ENCODE results near the gene CHRM2. TPM values are rescaled to one million over a fixed set of nuclear protein-coding genes. Genes with fewer than 3 reads are reported as not detected.

The CHRM2 gene
- total RNA-seq, 1 experiment from 2014 or later = not detected

GRCh38 chr7:136958016-136958415, 89.6 kb downstream of the CHRM2 start:
- Histone ChIP-seq H3K79me1 (ENCODE audit: insufficient read depth, low read depth, low read length, poor library complexity, severe bottlenecking) (no peaks in the 10 kb centered on the region), H3K23me2 (ENCODE audit: insufficient read length, low read depth, low read length, poor library complexity, severe bottlenecking) (no peaks in the 10 kb centered on the region), H3T11ph (ENCODE audit: low read length) (no peak overlapping the region), H2BK20ac (ENCODE audit: low read depth, low read length, poor library complexity, severe bottlenecking) (no peak overlapping the region), H2AK5ac (ENCODE audit: insufficient read length, low read length) (no peak overlapping the region), H2BK12ac (ENCODE audit: insufficient read length, low read depth, low read length) (no peak overlapping the region), H3K9me3 (ENCODE audit: control insufficient read depth, low read depth, low read length) (no peaks in the 10 kb centered on the region), H3K4me2 (ENCODE audit: insufficient read depth, insufficient read length, low read length) (no peak overlapping the region), H3K18ac (ENCODE audit: insufficient read length, low read depth, low read length) (no peak overlapping the region), H3K23ac (ENCODE audit: insufficient read length, low read depth, low read length) (no peak overlapping the region), H2BK15ac (ENCODE audit: low read depth, low read length) (no peak overlapping the region), H3K9ac (ENCODE audit: extremely low read depth, insufficient read length, low read length) (no peak overlapping the region), H3K56ac (ENCODE audit: insufficient read length, low read depth, low read length) (no peak overlapping the region), H4K5ac (ENCODE audit: insufficient read length, low read depth, low read length) (no peak overlapping the region), H3K27me3 (ENCODE audit: insufficient read depth, low read length) (no peaks in the 10 kb centered on the region), H3K4ac (ENCODE audit: low read depth, low read length) (no peak overlapping the region), H3K79me2 (ENCODE audit: insufficient read depth, low read length) (no peaks in the 10 kb centered on the region), H2BK5ac (ENCODE audit: insufficient read length, low read length) (no peak overlapping the region), H3K4me1 (ENCODE audit: insufficient read depth, low read length) (no peaks in the 10 kb centered on the region; the same call in 1 of the 2 replicates), H2AFZ (ENCODE audit: low read length) (no peak overlapping the region), H4K91ac (ENCODE audit: insufficient read length, low read depth, low read length) (no peak overlapping the region), H4K20me1 (ENCODE audit: control insufficient read depth, insufficient read depth, insufficient read length) (no peaks in the 10 kb centered on the region), H4K8ac (replicated peaks; ENCODE audit: insufficient read length, low read depth, low read length) (no peak overlapping the region), H3K27ac (ENCODE audit: insufficient read length, low read depth, low read length) (no peak overlapping the region), H3K14ac (ENCODE audit: insufficient read depth, low read length) (no peak overlapping the region), H2BK120ac (ENCODE audit: low read depth, low read length, poor library complexity, severe bottlenecking) (no peak overlapping the region)
- Mint-ChIP-seq H3K4me3 (no peak overlapping the region), H3K36me3 (ENCODE audit: insufficient read depth in 1 of 3, low read depth in 3 of 3) (no peaks in the 10 kb centered on the region), H3K27me3 (ENCODE audit: low read depth) (no peaks in the 10 kb centered on the region), H3K9me3 (no peaks in the 10 kb centered on the region), H3K4me1 (no peaks in the 10 kb centered on the region), H3K27ac (no peak overlapping the region)
- WGBS (ENCODE audit: extremely low coverage, insufficient read length, low lambda C conversion rate) = no CpG with 5 or more reads among the region's 2 CpGs
- TF ChIP-seq CTCF (conservative IDR thresholded peaks at IDR 0.05) = no peak
- no peak for DNase-seq
